GM19372 (cell line): ENCODE results near the gene FRMD5.

Experiments used
- ATAC-seq: cut with Tn5 transposase; IDR thresholded peaks from one replicate; pipeline ENCODE4 v1.9.1; 2021; ENCODE audit warnings: mild to moderate bottlenecking, low read depth, moderate library complexity; ENCODE audit not compliant: unreplicated experiment

The FRMD5 gene

DNA sequence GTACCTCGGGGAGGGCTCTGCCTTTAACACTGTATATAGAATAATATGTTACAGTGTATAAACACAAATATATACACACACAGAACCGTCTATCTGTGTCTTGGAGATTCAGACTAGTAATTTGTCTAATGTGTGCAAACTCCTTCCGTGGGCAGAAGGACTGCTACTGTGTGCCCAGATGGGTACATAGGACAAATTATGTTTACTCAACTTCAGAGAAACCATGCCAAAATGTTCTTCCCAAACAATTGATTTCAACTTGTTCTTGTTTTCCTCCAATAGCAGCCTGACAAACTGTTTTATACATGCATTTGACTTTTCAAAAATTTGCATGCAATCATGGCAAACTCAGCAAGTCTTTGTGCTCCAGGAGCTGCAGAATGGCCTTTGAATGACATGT lies 97.5 kb downstream of the FRMD5 start:
- no peak for ATAC-seq

DNA sequence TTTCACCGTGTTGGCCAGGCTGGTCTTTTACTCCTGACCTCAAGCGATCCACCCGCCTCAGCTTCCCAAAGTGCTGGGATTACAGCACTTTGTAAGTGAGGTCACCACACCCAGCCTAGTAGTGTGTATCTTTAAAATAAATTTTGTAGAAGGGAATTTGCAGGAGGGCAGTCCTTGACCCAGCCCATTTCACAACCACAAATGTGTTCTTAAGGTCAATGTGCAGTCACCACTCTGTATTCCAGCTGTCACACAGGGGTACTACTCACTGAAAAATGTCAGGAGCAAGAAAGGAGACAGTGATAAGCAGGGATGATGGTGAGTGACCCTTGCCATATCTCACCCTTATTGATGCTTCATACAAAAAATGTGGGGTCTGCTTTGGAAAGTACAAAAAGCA lies 98.5 kb downstream of the FRMD5 start:
- no peak for ATAC-seq

DNA sequence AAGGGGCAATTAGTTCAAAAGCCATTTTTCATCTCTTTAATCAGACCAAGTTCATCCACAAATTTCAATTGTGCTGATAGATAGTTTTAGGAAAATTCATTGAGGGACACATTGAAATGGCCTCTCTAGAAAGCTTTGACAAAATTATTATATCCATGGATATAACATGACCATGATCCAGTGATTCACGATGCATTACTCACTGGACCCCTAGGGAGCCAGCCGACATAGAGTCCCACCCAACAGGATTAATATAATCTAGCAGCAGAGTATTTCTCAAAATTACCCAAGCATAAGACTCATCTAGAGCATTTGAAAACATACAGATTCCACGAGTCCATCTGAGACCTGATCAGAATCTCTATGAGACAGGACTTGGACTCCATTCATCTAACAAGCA lies 100.3 kb downstream of the FRMD5 start:
- no peak for ATAC-seq

DNA sequence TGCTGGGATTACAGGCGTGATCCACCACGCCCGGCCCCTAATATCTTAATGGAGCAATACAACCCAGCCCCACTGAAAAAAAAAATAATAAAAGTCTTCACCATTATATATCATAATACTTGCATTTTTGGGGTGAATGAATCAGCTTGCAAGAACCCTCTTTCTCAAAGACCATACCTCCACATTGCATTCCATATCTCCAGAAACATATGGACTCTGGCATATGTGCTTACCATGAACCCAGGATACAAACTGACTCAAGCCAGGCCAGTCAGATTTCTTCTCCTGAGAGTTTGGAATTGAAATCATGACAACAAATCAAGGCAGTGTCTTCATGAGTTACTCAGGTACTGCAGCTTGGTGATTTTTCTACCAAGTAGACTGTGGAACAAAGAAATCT lies 101.2 kb downstream of the FRMD5 start:
- no peak for ATAC-seq

DNA sequence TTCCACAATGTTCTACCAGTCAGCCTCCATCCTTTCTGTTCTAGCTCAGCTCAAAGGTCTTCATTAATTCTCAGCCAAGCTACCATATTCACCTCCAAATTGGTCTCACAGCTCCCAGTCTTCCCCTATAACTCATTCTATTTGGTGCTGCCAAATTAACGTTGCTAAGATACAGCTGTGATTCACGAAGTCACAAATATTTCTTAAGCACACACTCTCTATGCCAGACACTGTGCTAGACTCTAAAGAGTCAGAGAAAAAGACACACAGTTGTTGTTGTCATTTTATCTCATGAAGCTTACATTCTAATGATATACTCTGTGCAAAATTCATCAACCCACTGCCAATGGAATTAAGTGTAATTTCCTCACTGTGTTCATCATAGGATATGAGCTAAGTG lies 102.8 kb downstream of the FRMD5 start:
- no peak for ATAC-seq

DNA sequence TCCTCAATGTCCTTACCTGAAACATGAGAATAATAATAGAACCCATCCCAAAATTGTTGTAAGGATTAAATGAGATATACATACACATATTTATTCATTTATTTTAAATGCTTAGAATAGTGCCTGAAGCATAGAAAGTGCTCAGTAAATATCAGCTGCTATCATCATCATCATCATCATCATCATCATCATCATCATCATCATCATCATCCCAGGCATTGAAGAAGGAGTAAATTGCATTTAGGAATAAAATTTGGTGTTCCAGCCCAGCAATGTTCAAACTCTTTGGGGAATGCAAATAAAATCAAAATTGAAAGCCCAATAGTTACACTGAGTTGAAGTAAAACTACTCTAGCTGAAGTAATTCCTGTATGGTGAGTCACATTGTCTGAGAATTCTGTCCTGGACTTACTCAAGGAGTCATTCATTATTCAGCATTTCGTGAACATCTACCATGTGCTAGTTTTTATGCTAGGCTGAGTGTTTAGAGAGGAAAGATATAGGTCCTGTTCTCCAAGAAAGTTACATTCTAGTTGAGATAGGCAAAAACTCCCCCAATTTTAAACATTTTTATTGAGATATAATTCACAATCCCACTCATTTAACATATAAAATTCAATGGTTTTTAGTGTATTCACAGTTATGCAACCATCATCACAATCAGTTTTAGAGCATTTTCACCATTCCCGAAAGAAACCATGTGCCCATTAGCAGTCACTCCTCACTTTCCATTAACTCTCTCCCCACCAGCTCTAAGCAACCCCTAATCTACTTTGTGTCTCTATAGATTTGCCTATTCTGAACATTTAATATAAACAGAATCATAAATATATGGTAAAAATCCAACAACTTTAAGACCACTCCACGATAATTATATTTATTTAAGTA lies 107.2 kb downstream of the FRMD5 start:
- ATAC-seq = no peak

DNA sequence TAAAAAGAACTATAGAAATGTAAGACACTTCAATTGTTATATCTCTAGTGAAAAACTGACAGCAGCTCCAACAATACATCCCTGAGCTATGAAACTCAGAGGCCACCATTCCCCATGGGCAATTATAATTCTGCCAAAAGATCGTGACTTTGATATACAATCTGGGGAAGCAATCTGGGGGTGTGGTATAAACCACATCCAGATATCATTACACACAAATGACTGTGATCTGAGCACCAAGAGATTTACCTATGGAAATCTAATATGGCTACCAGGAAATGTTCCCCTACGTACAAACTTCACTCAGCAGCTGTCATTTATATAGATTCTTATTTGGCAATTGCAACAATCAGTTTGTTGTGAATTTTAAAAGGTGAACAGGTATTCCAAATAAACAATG lies 110.3 kb downstream of the FRMD5 start:
- no peak for ATAC-seq

- no peak for ATAC-seq
Measured at GRCh38 chr15:44084171-44084570, 110.9 kb downstream of the FRMD5 start.

DNA sequence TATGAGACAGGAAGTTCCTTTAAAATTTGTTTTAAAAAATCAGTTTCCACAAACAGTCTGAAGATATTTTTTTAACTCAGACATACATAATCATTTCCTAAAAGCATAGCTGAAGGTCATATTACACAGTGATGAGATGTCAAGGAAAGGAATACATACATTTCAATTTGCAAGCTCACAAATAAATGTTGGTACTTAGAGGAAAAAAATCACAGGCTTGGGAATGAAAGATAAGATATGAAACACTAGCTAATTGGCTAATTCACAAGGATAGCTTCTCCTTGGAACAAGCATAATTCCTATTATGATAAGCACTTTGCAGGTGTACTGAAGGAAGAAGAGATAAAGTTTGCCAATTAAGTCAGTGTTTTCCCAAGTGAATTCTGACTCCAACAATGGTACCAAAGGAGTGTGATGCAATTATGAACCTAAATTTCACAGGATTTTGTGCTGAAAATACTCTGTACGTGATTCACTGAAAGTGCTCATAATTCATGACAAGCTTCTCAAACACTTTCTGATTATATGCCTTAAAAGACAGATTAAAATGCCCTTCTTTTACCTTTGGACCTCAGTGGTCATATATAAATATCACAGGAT lies 112.4 kb downstream of the FRMD5 start:
- no peak for ATAC-seq

GRCh38 chr15:44081026-44082013 lies 113.8 kb downstream of the FRMD5 start:
- ATAC-seq = no peak

DNA sequence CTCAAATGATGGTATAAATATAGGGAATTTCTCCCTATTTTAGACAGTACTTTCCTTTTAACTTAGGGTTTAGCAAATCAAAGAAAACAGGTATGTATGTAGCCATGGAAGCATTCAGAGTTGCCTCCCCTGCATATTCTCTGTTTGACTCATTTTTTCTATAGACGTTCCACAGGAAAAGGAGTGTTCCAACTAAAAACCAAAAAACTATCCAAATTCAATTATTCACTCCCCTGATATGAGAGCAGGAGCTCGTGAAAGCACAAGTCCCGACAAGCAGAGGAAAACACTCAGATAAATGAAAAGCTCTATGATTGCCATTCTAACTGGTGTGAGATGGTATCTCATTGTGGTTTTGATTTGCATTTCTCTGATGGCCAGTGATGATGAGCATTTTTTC lies 119.5 kb downstream of the FRMD5 start:
- no peak for ATAC-seq

GRCh38 chr15:44069489-44069888 lies 125.6 kb downstream of the FRMD5 start:
- no peak for ATAC-seq

DNA sequence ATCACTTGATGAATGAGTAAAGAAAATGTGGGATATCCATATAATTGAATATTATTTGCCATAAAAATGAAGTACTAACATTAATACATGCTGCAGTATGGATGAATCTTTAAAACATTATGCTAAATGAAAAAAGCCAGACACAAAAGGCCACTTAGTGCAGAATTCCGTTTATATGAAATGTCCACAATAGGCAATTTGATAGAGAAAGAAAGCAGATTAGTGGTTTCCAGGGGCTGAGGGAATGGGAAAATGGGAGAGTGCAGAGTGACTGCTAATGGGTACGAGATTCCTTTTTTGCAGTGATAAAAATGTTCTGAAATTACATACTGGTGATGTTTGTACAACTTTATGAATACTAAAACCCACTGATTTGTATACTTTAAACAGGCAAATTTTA lies 126.7 kb downstream of the FRMD5 start:
- no peak for ATAC-seq

DNA sequence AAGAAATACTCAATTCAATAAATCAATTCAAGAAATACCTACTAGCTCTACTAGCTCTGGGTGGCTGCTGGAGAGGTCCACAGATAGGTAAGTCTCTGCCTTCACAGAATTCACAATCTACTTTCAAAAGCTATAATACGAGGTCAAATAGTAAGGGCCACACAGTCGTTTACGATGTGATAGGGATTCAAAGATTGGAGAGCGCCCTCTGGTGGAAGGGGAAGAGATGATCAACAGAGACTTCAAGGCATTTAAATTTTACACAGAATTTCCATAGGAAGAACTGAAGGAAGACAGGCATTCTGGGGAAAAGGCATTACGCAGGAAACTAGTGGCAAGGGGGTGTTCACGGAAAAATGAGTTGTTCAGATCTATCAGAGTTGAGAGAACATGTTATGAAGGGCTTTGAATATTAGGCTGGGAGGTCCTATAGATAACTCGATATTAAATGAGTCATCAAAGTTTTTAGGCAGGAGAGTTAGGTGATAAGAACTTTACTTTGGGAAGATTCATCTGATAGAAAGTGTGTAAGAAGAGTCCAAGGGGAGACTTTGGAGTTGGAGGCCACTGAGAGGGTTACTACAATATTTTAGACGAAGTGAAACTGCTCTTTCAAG lies 128.8 kb downstream of the FRMD5 start:
- no peak for ATAC-seq

DNA sequence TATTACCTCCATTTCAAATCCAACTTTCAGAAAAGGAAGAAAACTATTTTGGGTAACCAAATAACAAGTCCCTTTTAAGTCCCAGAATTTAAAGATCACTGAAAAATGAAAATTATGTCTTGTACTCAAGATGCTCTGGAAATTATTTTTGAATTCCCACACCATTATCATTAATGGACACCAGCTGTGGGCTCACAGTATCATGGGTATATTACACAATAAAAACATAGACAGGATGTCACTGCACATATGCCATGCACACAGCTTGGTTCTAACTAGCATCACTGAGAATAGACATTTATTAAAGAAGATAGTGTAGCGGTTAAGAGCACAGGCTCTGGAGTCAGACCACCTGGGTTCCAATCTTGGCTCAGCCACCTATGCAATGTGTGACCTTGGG lies 130.4 kb downstream of the FRMD5 start:
- ATAC-seq = no peak

- ATAC-seq = no peak
Measured at GRCh38 chr15:44058126-44058525, 136.9 kb downstream of the FRMD5 start.

GRCh38 chr15:44045661-44046060 lies 149.4 kb downstream of the FRMD5 start:
- no peak for ATAC-seq

- ATAC-seq = no peak
Measured at GRCh38 chr15:44045217-44045616, 149.9 kb downstream of the FRMD5 start.

GRCh38 chr15:44038755-44039191 lies 156.3 kb downstream of the FRMD5 start:
- no peak for ATAC-seq
